ENCODE data around the gene UBASH3B.

The UBASH3B gene

GRCh38 chr11:122782222-122782621 is 126.7 kb downstream of the UBASH3B start:
- Histone ChIP-seq H3F3A (ENCODE audit: low read depth) (no peaks in the 10 kb centered on the region), H3K4me3 (ENCODE audit: low read length, poor library complexity, severe bottlenecking) (no peak overlapping the region), H3K4me1 (ENCODE audit: insufficient read depth, low read length, poor library complexity, severe bottlenecking) (no peaks in the 10 kb centered on the region), H3K9me3 (ENCODE audit: insufficient read depth, low read depth, low read length) (no peaks in the 10 kb centered on the region), H3K79me2 (ENCODE audit: insufficient read depth, low read length) (peaks cover 1% of the 10 kb centered on the region; the same call in 1 of the 2 replicates), H2AFZ (ENCODE audit: low read length) (no peak overlapping the region), H3K36me3 (ENCODE audit: insufficient read depth, low read length) (peaks cover 91% of the 10 kb centered on the region), H3K4me2 (ENCODE audit: low read depth, low read length, poor library complexity, severe bottlenecking) (no peak overlapping the region), H4K20me1 (ENCODE audit: insufficient read depth, low read length, poor library complexity, severe bottlenecking) (no peaks in the 10 kb centered on the region), H3K27me3 (ENCODE audit: insufficient read depth, low read length, poor library complexity, severe bottlenecking) (no peaks in the 10 kb centered on the region), H3K9me2 (replicated peaks; ENCODE audit: low read depth, low read length) (no peaks in the 10 kb centered on the region), H3K9ac (ENCODE audit: low read depth, low read length, poor library complexity, severe bottlenecking) (no peak overlapping the region)
- no peak for TF ChIP-seq EZH2phosphoT487 (IDR thresholded peaks at IDR 0.05; ENCODE audit: borderline replicate concordance)
- TF ChIP-seq, protein P1, sequence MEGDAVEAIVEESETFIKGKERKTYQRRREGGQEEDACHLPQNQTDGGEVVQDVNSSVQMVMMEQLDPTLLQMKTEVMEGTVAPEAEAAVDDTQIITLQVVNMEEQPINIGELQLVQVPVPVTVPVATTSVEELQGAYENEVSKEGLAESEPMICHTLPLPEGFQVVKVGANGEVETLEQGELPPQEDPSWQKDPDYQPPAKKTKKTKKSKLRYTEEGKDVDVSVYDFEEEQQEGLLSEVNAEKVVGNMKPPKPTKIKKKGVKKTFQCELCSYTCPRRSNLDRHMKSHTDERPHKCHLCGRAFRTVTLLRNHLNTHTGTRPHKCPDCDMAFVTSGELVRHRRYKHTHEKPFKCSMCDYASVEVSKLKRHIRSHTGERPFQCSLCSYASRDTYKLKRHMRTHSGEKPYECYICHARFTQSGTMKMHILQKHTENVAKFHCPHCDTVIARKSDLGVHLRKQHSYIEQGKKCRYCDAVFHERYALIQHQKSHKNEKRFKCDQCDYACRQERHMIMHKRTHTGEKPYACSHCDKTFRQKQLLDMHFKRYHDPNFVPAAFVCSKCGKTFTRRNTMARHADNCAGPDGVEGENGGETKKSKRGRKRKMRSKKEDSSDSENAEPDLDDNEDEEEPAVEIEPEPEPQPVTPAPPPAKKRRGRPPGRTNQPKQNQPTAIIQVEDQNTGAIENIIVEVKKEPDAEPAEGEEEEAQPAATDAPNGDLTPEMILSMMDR (conservative IDR thresholded peaks at IDR 0.05; ENCODE audit: low read length) = no peak

DNA sequence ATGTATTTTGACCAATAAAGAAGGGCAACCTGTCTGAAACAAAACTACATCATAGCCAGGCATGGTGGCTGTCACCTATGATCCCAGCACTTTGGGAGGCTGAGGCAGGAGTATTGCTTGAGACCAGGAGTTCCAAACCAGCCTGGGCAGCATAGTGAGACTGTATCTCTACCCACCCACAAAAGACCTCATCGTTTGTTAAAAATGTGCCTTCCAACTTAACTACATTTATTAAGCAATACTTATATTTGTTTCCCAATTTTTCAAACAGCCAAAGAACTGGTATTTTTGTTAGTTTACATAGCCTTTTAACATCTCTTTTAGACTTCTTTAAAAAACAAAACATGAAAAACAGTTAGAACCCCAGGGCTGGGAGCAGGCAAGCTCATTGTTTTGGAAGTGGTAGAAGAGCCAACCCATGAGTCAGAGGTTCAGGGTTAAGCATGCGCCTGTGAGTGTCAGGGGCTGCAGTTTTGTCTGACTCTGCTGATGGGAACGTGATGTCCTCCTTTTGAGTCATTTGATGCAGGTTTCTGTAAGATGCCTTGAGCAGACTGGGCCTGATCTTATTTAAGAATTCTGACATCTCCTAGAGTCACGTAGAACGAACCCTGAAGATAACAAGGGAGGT is 128.9 kb downstream of the UBASH3B start:
- H3K9me2 ChIP-seq (replicated peaks; ENCODE audit: low read depth, low read length) = no peaks in the 10 kb centered on the region
- H3K27me3 ChIP-seq (ENCODE audit: insufficient read depth, low read length, poor library complexity, severe bottlenecking) = no peaks in the 10 kb centered on the region
- H3K4me3 ChIP-seq (ENCODE audit: low read length, poor library complexity, severe bottlenecking) = no peak overlapping the region
- no peak for TF ChIP-seq EZH2phosphoT487 (IDR thresholded peaks at IDR 0.05; ENCODE audit: borderline replicate concordance)
- TF ChIP-seq, protein P1 (conservative IDR thresholded peaks at IDR 0.05; ENCODE audit: low read length) = no peak
- no peaks in the 10 kb centered on the region for H4K20me1 ChIP-seq (ENCODE audit: insufficient read depth, low read length, poor library complexity, severe bottlenecking)
- no peak overlapping the region for H3K9ac ChIP-seq (ENCODE audit: low read depth, low read length, poor library complexity, severe bottlenecking)
- no peaks in the 10 kb centered on the region for H3K79me2 ChIP-seq (ENCODE audit: insufficient read depth, low read length)
- no peaks in the 10 kb centered on the region for H3K4me1 ChIP-seq (ENCODE audit: insufficient read depth, low read length, poor library complexity, severe bottlenecking)
- no peaks in the 10 kb centered on the region for H3K9me3 ChIP-seq (ENCODE audit: insufficient read depth, low read depth, low read length)
- H3K4me2 ChIP-seq (ENCODE audit: low read depth, low read length, poor library complexity, severe bottlenecking) = no peak overlapping the region
- H3F3A ChIP-seq (ENCODE audit: low read depth) = no peaks in the 10 kb centered on the region
- no peak overlapping the region for H2AFZ ChIP-seq (ENCODE audit: low read length)
- peaks cover 91% of the 10 kb centered on the region for H3K36me3 ChIP-seq (ENCODE audit: insufficient read depth, low read length)

GRCh38 chr11:122785031-122785541 is 129.6 kb downstream of the UBASH3B start:
- H3K36me3 ChIP-seq (ENCODE audit: insufficient read depth, low read length) = peaks cover 91% of the 10 kb centered on the region

More at GRCh38 chr11:122785031-122785541, 129.6 kb downstream of the UBASH3B start:
- Histone ChIP-seq H3K4me3 (ENCODE audit: low read length, poor library complexity, severe bottlenecking) (no peak overlapping the region), H3K27me3 (ENCODE audit: insufficient read depth, low read length, poor library complexity, severe bottlenecking) (no peaks in the 10 kb centered on the region), H3K4me2 (ENCODE audit: low read depth, low read length, poor library complexity, severe bottlenecking) (no peak overlapping the region), H3K9ac (ENCODE audit: low read depth, low read length, poor library complexity, severe bottlenecking) (no peak overlapping the region), H3F3A (ENCODE audit: low read depth) (no peaks in the 10 kb centered on the region), H3K4me1 (ENCODE audit: insufficient read depth, low read length, poor library complexity, severe bottlenecking) (no peaks in the 10 kb centered on the region), H3K79me2 (ENCODE audit: insufficient read depth, low read length) (no peaks in the 10 kb centered on the region), H4K20me1 (ENCODE audit: insufficient read depth, low read length, poor library complexity, severe bottlenecking) (no peaks in the 10 kb centered on the region), H3K9me3 (ENCODE audit: insufficient read depth, low read depth, low read length) (no peaks in the 10 kb centered on the region), H2AFZ (ENCODE audit: low read length) (no peak overlapping the region), H3K9me2 (replicated peaks; ENCODE audit: low read depth, low read length) (no peaks in the 10 kb centered on the region)
- TF ChIP-seq, protein P1 (conservative IDR thresholded peaks at IDR 0.05; ENCODE audit: low read length) = no peak
- no peak for TF ChIP-seq EZH2phosphoT487 (IDR thresholded peaks at IDR 0.05; ENCODE audit: borderline replicate concordance)
